Hematopoietic multipotent progenitor cell (in vitro differentiated cells): ENCODE measurements around the gene DOCK9. TPM values are rescaled to one million over a fixed set of nuclear protein-coding genes. Genes with fewer than 3 reads are reported as not detected.

ENCODE experiments used
- DNase-seq, 3 donors: peaks; one replicate each; pipeline ENCODE4 v3.0.0-alpha.2; 2011 to 2015; ENCODE audit warnings: low read depth in 2 of 3, low spot score in 2 of 3
- total RNA-seq: library from RNA; depleted of rRNA; stranded (reverse); fragments of >200 nt; gene quantifications from one replicate; pipeline ENCODE4 v1.2.3, GENCODE V29; 2012

The DOCK9 gene
- total RNA-seq, 1 donor: 0.54 TPM

- DNase-seq: no peak
These were observed 88.3 kb downstream of the DOCK9 start for GRCh38 chr13:98889419-98890085.

DNA sequence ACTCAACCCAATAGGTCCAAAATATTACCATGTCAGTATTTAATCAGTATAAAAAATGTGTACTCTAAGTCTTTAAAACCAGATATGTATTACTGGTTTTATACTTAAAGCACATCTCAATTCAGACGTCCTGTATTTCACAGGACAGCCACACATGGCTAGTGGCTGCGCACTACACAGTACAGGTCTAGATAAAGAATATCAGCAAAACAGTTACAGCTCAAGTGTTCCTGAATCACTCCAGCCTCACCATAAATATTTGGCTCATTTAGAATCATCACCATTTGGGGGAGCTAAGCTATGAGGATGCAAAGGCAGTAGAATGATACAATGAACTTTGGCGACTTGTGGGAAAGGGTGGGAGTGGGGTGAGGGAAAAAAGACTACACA is 89.0 kb downstream of the DOCK9 start:
- DNase-seq: no peak

DNA sequence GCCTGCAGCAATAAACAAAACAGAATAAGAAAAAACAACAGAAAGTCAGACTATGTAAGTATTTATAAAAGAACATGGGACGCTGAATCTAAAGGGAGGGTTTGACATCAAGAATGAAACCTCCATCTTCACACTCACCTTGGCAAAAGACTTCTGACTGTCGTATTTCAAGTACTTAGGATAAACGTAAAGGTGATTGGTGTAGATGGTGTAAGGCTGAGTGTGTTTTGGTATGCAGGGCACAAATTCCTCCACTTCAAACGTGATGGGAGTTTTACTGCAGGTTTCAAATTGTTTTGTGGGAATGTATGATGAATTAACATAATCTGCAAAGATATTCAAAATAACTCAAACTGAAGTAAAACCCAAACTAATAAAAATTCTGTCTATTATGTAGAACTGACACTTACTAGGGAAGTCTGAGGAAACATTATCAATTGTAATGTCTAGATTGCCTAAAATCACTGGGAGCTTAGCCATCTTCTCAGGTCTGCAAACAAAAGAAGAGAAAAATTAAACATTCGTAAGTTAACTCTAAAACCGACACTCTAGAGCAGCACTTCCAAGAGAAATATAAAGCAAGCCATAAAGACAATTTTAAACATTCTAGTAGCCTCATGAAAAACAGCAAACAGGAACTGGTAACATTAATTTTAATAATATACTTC is 89.5 kb downstream of the DOCK9 start:
- DNase-seq: no peak

DNA sequence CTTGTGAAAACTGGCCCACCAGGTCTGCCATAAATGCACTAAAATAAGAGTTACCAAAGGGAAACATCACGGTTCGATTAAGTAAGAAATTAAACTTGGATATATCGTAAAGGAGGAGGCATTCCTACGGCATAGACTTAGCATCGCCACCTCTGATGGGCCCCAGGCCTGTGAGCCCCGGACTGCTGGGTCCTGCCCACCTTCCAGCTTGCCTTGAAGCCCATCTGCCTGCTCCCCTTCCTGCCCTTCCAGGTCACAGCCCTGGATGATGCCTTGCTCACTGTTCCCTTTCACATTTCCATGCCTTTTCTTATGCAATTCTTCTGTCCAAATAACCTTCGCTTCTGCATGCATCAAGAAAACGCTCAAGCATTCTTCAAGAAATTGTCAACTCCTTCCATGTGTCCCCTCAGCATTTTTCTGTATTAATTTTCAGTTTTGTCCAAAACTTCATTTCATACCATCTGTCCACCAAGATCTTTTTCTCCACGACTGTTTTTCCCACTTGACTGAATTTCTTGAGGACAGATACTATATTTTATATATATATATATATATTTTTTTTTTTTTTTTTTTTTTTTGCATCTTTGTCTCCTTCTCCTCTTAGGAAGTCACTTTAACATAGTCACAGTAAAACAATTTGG is 91.2 kb downstream of the DOCK9 start:
- no peak for DNase-seq

DNA sequence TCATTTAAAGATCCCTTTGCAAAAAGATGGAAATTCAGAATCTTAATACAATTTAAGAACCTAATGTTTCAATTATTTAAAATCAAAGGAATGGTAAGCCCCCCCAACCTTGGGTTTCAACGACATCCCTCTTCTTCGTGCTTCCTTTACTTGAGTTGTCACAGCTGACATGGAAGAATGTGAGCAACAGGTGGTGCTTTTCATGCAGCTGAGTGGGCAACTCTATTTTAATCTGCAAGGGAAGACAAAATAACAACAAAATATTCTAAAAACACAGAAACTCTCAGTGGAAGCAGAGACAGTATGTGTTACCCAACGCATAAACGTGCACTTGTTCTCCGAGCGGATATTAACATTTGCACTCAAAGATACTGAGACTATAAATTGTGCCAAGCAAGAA is 92.3 kb downstream of the DOCK9 start:
- no peak for DNase-seq

DNA sequence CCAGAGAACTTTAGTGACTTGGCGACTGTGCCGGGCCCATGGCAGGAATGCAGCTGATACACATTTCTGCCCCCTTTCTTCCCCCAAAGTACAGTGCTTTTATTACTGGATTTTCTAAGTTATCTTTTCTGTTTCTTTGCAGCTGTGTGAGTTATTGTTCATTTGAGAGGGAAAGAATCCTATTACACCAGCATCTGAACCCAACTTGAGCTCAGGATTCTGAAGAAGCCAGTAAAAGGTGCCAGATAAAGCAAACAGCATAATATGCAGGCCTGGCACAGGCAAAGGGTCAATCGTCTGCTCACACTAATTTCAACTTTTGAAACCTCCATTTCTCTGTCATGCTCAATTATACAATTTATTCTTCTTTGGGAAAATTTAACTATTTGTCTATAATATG is 93.9 kb downstream of the DOCK9 start:
- no peak for DNase-seq

GRCh38 chr13:98881390-98881789 is 96.5 kb downstream of the DOCK9 start:
- DNase-seq: no peak

GRCh38 chr13:98880677-98881076 is 97.2 kb downstream of the DOCK9 start:
- DNase-seq: no peak

- DNase-seq: no peak
These were observed 97.9 kb downstream of the DOCK9 start for GRCh38 chr13:98879957-98880356.

GRCh38 chr13:98879127-98879520 is 98.7 kb downstream of the DOCK9 start:
- DNase-seq: peak in 1 of 3 donors; percentile 12

GRCh38 chr13:98878486-98879126 is 99.3 kb downstream of the DOCK9 start:
- no peak for DNase-seq

GRCh38 chr13:98877936-98878335 is 99.9 kb downstream of the DOCK9 start:
- DNase-seq: no peak

DNA sequence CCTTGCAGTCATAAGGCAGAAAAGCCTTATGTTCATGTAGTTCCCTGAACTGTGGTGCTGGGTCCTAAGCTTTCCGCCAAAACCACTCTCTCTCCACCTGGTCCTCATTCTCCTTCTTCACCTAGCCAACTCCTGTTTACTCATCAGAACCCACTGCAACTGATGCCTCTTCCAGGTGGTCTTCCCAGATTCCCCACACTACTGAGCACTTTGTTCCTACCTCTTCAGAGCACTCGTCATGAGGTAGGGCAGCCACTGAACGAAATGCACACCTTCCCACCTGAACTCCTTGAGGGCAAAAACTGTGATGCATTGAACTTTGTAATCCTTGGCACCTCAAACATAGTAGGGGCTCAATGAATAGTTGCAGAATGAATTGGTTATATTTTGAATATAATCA is 100.4 kb downstream of the DOCK9 start:
- DNase-seq: no peak

DNA sequence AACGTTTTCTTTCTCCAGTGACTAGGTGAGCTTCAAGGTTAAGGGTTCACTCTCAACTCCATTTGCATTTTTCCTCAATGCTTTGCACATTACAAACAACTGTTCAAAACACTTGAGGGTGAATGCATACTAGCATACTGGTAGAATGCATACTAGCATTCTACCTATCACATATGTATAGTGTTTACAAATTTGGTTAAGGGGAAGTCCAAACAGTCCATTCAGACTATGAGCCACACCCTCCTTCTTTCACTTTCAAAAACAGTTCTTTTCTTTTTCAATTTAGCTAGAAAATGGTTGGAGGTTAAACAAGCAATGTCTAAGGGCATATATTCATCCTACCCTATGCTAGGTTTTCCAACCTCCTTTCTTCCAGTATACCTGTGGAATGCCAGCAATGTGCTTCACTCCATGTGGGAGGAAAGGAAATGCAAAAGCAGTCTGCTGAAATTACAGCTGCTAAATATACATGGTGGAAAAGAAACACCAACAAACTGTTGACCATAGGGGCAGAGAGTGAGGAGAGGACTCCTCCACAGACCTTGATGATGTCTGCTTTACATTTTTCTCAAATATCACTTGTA is 102.6 kb downstream of the DOCK9 start:
- no peak for DNase-seq

DNA sequence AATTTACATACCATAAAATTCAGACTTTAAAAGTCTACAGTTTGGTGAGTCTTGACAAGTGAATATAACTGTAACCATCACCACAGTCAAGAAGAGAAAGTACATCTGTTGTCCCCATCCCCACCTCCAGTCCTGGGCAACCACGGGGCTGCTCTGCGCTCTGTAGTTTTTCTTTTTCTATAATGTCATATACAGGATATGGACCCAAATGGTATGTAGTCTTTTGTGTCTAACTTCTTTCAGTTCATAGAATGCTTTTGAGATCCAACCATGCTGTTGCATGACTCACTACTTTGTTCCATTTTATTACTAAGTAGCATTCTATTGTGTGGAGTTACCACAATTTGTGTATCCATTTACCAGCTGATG is 103.9 kb downstream of the DOCK9 start:
- DNase-seq: no peak

GRCh38 chr13:98873377-98874028 is 104.4 kb downstream of the DOCK9 start:
- no peak for DNase-seq

DNA sequence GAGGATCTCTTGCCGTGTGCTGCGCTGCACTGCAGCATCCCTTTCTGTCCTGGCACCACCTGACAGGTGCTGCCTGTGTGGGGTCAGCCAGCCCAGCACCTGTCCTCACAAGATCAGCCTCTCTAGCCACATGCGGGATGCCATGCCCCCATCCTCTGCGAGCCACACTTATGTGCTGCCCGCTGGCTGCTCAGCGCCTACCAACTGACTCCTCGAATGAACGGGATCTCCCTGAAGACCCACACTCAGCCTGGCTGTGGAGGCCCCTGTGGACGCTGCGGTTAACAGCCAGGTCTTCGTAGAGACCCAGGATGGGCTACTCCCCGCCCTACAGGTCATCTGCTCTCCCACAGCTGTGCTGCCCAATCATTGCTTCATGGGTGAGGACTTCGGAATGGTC is 106.1 kb downstream of the DOCK9 start:
- DNase-seq: no peak

DNA sequence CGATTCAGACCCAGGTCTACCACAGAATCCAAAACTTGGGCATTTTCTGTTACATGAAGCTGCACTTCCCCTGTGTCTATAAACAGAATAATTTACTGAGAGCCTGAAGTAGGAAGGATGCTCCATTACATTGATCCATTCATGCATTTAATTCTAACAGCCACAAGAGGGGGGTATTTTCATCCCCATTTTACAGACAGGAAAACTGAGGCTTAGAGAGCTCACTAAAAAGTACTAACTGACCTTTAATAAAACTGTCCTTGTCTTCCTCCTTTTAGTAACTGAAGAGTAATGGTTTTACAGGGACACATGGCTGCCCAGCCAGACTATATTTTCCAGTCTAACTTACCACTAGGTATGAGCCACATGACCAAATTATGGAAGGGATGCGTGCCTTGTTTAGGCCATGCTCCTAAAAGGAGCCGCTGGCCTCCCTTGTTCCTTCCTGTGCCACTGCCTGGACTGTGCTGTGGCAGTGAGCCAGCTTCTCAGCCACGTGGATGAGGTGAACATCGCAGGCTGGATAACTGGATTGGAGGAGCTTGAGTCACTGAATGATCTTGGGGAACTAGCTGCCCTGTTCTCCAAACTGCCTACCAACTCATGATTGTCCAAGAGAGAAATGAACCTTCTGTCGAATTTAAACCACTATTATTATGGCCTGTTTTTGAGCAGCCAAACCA is 108.3 kb downstream of the DOCK9 start:
- DNase-seq: no peak

- no peak for DNase-seq
These were observed 108.9 kb downstream of the DOCK9 start for GRCh38 chr13:98868932-98869331.

- DNase-seq: peak in 1 of 3 donors; percentile 15
These were observed 111.0 kb downstream of the DOCK9 start for GRCh38 chr13:98866882-98867281.
